Epithelial cell of prostate (primary cell): ENCODE data around the gene GRK5.

Experiments used
- DNase-seq: peaks from one replicate; pipeline ENCODE4 v3.0.0-alpha.2; 2011; ENCODE audit warnings: low read depth, low spot score
- H3K27ac ChIP-seq: fragments of 450-650 bp; 2 replicates; pipeline ENCODE4 v1.5.1; 2017; ENCODE audit warnings: mild to moderate bottlenecking

The GRK5 gene

GRCh38 chr10:119480667-119481066 is 273.3 kb downstream of the GRK5 start:
- DNase-seq: no peak
- H3K27ac ChIP-seq: no peak overlapping the region

GRCh38 chr10:119481781-119482426 is 274.5 kb downstream of the GRK5 start:
- no peak overlapping the region for H3K27ac ChIP-seq
- no peak for DNase-seq

DNA sequence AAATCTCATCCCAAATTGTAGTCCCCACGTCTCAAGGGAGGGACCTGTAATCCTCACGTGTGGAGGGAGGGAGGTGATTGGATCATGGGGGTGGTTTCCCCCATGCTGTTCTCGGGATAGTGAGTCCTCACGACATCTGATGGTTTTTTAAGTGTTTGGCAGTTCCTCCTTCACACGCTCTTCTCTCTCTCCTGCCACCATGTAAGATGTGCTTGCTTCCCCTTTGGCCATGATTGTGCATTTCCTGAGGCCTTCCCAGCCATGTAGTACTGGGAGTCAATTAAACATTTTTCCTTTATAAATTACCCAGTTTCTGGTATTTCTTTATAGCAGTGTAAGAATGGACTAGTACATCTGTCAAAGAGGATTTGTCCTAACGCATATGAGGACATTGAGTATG is 275.6 kb downstream of the GRK5 start:
- H3K27ac ChIP-seq: no peak overlapping the region
- DNase-seq: no peak

DNA sequence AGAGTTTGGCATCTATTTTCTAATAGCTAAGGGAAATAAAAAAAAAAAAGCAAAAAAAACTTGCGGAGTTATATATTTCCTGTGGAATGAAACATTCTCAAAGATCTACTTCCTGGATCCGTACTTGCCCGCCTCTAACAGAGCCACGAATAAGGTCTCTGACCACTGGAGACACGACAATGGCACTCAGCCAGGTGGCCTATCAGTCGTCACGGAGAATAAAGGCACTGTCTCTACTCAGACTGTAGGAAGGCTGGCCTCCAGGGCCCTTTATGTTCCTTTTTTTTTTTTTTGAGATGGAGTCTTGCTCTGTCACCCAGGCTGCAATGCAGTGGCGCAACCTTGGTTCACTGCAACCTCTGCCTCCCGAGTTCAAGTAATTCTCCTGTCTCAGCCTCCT is 276.5 kb downstream of the GRK5 start:
- H3K27ac ChIP-seq: no peak overlapping the region
- DNase-seq: no peak

DNA sequence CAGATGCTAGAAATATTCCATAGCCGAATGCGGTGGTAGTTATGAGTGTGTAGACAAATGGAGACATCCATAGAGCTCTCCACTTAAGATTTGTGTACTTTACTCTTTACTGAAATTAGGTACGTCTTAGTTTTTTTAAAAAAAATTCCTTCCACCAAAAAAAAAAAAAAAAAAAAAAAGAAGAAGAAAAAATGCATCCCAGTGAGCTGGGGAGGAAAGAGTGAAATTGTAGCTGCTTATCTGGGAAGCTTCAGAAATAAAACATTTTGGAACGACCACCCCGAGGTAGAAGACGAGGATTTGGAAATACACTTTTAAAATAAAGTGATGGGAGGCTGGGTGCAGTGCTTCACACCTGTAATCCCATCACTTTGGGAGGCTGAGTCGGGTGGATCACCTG is 281.3 kb downstream of the GRK5 start:
- DNase-seq: no peak
- H3K27ac ChIP-seq: no peak overlapping the region

- DNase-seq: no peak
- H3K27ac ChIP-seq: no peak overlapping the region
Measured at GRCh38 chr10:119489991-119490326, 282.6 kb downstream of the GRK5 start.

DNA sequence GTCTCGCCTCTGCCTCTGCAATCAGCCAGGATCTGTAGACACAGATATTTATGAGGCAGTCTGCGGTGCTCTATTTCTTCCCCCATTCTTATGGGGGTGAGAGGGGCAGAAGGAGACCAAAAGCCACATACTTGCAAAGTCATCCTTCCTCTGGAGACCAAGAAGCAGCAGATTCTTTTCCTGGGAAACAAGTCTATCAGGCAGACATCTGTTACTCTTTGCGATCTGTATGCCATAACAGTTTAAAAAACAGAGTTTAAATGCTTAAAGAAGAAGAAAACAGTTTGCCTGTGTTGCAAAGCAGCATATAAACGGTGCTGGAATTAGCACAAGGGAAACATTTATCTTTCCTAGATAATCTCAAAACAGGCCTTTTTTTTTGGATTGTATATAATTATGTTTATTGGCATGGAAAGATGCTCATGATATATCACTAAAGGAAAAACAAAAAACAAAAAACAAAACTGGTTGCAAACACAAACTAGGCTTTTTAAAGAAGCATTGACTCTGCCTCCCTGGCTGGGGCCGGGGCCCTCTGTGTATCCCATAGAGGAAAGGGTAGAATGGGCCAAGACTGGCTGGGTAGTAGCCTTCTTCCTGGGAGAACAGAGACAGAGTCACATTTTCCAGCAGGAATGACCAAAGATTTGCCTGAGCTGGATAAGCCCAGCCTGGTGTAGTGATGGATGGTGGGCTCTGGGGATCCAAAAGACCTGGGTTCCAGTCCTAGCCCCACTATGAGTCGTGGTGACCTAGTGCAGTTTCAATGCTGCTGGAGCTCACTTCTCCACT is 284.8 kb downstream of the GRK5 start:
- no peak for DNase-seq
- no peak overlapping the region for H3K27ac ChIP-seq

DNA sequence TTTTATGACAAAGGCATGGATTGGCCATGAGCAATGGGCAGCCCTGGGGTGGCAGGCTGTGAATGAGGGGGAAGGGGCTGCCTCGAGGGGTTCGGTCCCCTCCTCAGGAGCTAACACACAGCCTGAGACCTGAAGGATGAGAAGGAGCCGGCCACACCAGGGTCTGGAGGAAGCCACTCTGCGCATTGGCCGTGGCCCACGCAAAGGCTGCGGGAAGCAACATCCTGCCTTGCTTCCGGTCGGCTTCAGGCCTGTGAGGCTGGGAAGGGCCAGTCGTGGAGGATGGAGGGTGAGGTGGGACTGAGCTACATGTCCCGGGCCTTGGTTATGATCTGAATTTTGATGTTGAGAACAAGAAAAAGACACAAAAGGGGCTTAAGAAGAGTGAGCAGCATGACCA is 285.8 kb downstream of the GRK5 start:
- DNase-seq: no peak
- no peak overlapping the region for H3K27ac ChIP-seq

- no peak overlapping the region for H3K27ac ChIP-seq
- no peak for DNase-seq
Measured at GRCh38 chr10:119494236-119495020, 287.1 kb downstream of the GRK5 start.

GRCh38 chr10:119495021-119495505 is 287.7 kb downstream of the GRK5 start:
- no peak overlapping the region for H3K27ac ChIP-seq
- DNase-seq: no peak

GRCh38 chr10:119495545-119495944 is 288.2 kb downstream of the GRK5 start:
- no peak for DNase-seq
- H3K27ac ChIP-seq: no peak overlapping the region

GRCh38 chr10:119496273-119496672 is 288.9 kb downstream of the GRK5 start:
- no peak for DNase-seq
- H3K27ac ChIP-seq: no peak overlapping the region

DNA sequence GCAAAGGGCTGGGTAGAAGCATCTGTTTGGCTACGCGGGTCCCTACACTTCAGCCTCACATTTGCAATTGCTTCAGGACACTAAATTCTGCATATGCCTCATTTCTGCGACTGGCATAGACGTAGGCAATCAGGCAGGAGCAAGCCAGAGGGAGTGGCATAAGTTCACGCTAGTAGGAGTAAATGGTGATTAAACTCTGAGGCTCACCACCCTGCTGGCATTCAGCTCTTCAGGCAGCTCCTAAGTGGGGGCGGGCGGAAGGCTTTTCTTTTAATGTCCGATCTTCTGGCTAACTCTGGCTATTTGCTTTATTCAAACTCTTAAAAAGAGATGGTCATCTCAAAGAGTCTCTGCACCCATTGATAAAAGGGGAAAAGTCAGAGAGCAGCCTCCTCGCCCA is 289.9 kb downstream of the GRK5 start:
- no peak for DNase-seq
- no peak overlapping the region for H3K27ac ChIP-seq

GRCh38 chr10:119498889-119499676 is 291.7 kb downstream of the GRK5 start:
- no peak overlapping the region for H3K27ac ChIP-seq
- no peak for DNase-seq

GRCh38 chr10:119499677-119500002 is 292.3 kb downstream of the GRK5 start:
- no peak for DNase-seq
- H3K27ac ChIP-seq: no peak overlapping the region

DNA sequence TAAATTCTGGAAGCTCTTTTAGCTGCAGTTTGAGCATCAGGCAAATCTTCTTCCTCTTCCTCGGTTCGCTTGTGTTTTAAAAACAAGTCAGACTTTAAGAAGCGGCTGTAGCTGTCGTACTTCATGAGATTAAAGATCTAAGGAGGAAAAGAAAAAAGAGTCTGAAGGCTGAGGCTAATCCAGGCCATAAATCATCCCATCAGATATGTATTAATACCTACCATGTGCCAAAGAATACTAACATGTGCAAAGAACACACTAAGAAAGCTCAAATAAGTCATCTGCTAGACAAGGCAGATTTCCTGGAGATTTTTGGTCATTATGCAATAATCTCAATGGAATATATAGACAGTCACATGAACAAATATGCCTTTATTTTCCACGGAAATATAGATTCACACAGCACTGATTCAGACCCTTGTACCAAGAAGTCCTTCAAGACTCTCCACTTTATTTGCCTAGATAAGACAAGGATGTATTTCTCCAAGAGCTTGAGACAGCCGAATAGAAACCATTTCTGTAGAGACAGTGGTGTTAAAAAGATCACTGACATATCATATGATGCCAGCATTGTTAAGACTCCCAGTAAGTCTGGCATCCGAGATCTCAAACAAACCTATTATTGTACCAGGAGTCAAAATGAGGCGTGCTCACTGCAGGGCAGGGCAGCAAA is 292.9 kb downstream of the GRK5 start:
- DNase-seq: no peak

GRCh38 chr10:119500821-119501220 is 293.4 kb downstream of the GRK5 start:
- no peak overlapping the region for H3K27ac ChIP-seq
- no peak for DNase-seq

More for the DNA sequence above, 292.9 kb downstream of the GRK5 start:
- no peak overlapping the region for H3K27ac ChIP-seq

- DNase-seq: no peak
- H3K27ac ChIP-seq: no peak overlapping the region
Measured at GRCh38 chr10:119501690-119502089, 294.3 kb downstream of the GRK5 start.

- no peak for DNase-seq
- H3K27ac ChIP-seq: no peak overlapping the region
Measured at GRCh38 chr10:119502209-119502608, 294.8 kb downstream of the GRK5 start.

DNA sequence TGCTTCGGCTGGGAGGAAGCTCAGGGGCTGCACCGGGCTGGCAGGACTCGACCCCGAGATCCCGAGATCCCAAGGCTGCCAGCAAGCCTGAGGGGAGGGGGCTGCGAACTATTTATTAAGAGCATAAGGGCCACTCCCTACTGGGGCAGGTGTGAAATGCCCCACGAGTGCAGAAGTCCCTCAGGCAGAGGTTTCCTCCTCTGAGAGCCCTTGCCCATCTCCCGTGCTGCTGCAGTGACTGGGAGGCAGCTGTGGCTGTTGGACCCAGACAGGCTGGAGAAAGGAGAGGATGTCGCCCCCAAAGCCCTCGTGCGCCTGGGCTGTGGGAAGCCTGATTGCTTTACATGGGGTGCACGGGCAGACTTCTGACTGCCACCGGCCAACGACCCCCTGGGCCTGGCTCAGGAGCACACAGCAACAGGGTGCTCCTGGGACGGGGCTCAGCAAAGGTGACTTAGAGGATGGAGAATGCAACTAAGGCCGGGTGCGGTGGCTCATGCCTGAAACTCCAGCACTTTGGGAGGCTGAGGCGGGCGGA is 295.3 kb downstream of the GRK5 start:
- H3K27ac ChIP-seq: no peak overlapping the region
- DNase-seq: no peak
